Stimulated activated CD8-positive, alpha-beta memory T cell treated with anti-CD3 and anti-CD28 coated beads, Interleukin-2, amount 100 ng/mL, for 1 hour (primary cell): ENCODE measurements around the gene NRG2.

Experiments used
- DNase-seq, 2 donors: peaks; one replicate each; pipeline ENCODE4 v3.0.0-alpha.2; 2020; ENCODE audit warnings: low read depth in 2 of 2

NRG2 gene

GRCh38 chr5:139812836-139813805 is 230.0 kb downstream of the NRG2 start:
- DNase-seq = no peak

GRCh38 chr5:139812323-139812722 is 230.8 kb downstream of the NRG2 start:
- no peak for DNase-seq

- no peak for DNase-seq
Observed at GRCh38 chr5:139811274-139811607, 231.9 kb downstream of the NRG2 start.

GRCh38 chr5:139810341-139811273 is 232.5 kb downstream of the NRG2 start:
- DNase-seq = no peak

GRCh38 chr5:139809331-139809810 is 233.7 kb downstream of the NRG2 start:
- no peak for DNase-seq

GRCh38 chr5:139808481-139809330 is 234.4 kb downstream of the NRG2 start:
- no peak for DNase-seq

- no peak for DNase-seq
Observed at GRCh38 chr5:139807647-139808030, 235.5 kb downstream of the NRG2 start.

GRCh38 chr5:139806726-139807646 is 236.1 kb downstream of the NRG2 start:
- no peak for DNase-seq

- DNase-seq = no peak
Observed at GRCh38 chr5:139806111-139806510, 237.0 kb downstream of the NRG2 start.

- no peak for DNase-seq
Observed at GRCh38 chr5:139805545-139805944, 237.6 kb downstream of the NRG2 start.

GRCh38 chr5:139804800-139805397 is 238.2 kb downstream of the NRG2 start:
- DNase-seq = no peak

GRCh38 chr5:139803978-139804377 is 239.1 kb downstream of the NRG2 start:
- DNase-seq = no peak

GRCh38 chr5:139799359-139799758 is 243.7 kb downstream of the NRG2 start:
- DNase-seq = no peak

- DNase-seq = no peak
Observed at GRCh38 chr5:139798883-139799282, 244.2 kb downstream of the NRG2 start.

- DNase-seq = no peak
Observed at GRCh38 chr5:139797856-139798510, 245.1 kb downstream of the NRG2 start.

- no peak for DNase-seq
Observed at GRCh38 chr5:139797335-139797734, 245.8 kb downstream of the NRG2 start.
